ENCODE measurements around the gene RAB27A. TPM values are rescaled to one million over a fixed set of nuclear protein-coding genes. Genes with fewer than 3 reads are reported as not detected.
"Not testable (repeated sequence)": the region's sequence is repeated elsewhere in the genome, so short reads cannot be mapped to it uniquely, and the experiment has no call there.

Gene RAB27A
- total RNA-seq, 1 experiment from 2014 or later, result 13.0 TPM

DNA sequence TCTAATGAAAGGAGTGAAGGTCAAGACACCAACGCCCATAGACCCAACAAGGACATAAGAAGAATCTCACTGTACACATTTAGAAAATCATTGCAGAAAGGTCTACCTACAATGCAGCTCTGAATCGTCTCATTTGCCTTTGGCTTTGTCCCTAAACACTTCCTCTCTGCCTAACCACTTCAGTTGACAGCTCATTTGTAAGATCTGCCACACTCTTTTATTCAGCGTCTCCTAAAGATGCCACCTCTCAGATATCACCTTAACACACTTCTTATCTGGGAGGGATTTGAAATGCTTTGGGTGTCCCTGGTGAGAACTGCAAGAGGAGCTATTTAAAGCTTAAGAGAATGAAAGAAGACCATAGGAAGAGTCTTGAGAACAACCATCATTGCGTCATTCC lies 38.7 kb downstream of the RAB27A start:
- H3K4me1 ChIP-seq (replicated peaks), result peaks cover 16% of the 10 kb centered on the region
- H3K4me3 ChIP-seq, result no peak overlapping the region
- DNase-seq (ENCODE audit: low read depth in 1 of 2, low spot score in 2 of 2), result no peak
- no peaks in the 10 kb centered on the region for H3K9me3 ChIP-seq (replicated peaks)
- H3K36me3 ChIP-seq, result no peaks in the 10 kb centered on the region; the same call in 1 of the 2 replicates
- no peak overlapping the region for H3K27ac ChIP-seq
- no peaks in the 10 kb centered on the region for H3K27me3 ChIP-seq (replicated peaks)

DNA sequence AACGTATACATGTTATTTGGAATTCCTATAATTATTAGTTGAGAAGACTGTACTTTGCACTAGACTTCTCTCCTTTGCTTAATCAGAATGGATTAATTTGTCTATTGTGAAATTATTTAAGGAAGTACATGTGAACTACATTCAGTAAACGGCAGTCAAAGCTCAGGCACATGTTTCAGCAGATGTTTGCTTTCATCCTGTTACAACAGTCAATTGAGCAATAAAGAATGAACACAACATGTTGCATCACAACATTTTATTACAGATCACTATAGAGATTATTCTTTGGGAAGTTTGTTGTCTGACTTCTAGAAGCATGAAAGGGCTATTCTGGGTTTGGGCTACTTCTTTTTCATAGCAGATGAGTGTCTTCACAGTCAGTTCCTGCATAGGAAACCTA lies 39.2 kb downstream of the RAB27A start:
- Histone ChIP-seq H3K9me3 (replicated peaks) (no peaks in the 10 kb centered on the region), H3K4me3 (no peak overlapping the region), H3K27me3 (replicated peaks) (no peaks in the 10 kb centered on the region), H3K36me3 (no peaks in the 10 kb centered on the region; the same call in 1 of the 2 replicates), H3K4me1 (replicated peaks) (peaks cover 16% of the 10 kb centered on the region), H3K27ac (no peak overlapping the region)
- no peak for DNase-seq (ENCODE audit: low read depth in 1 of 2, low spot score in 2 of 2)

- not testable (repeated sequence) for H3K4me3 ChIP-seq; H3K27ac ChIP-seq; H3K9me3 ChIP-seq (replicated peaks); H3K36me3 ChIP-seq; DNase-seq (ENCODE audit: low read depth in 1 of 2, low spot score in 2 of 2); H3K27me3 ChIP-seq (replicated peaks)
- H3K4me1 ChIP-seq (replicated peaks), result peaks cover 15% of the 10 kb centered on the region
These were observed 39.7 kb downstream of the RAB27A start for GRCh38 chr15:55249885-55250284.

DNA sequence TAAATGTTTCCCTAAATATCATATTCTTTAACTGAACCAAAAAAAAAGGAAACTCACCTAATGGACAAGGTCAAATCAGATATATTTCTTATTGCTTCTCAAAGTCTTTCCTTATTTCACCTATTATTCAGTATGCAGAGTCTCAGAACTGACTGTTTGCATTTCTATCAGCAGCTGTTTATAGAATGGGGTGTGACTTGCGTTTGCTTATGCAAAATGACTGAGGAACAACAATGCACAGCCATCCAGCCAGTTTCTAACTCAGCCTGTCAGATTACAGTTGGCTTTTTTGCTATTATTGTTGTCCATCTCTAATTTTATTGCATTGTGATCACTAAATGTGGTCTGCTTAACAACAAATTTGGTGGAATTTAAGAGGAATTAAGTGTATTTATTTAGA lies 40.7 kb downstream of the RAB27A start:
- Histone ChIP-seq H3K27ac (no peak overlapping the region), H3K27me3 (replicated peaks) (no peaks in the 10 kb centered on the region), H3K9me3 (replicated peaks) (no peaks in the 10 kb centered on the region), H3K4me1 (replicated peaks) (peaks cover 11% of the 10 kb centered on the region), H3K36me3 (no peaks in the 10 kb centered on the region; the same call in 1 of the 2 replicates), H3K4me3 (no peak overlapping the region)
- no peak for DNase-seq (ENCODE audit: low read depth in 1 of 2, low spot score in 2 of 2)

DNA sequence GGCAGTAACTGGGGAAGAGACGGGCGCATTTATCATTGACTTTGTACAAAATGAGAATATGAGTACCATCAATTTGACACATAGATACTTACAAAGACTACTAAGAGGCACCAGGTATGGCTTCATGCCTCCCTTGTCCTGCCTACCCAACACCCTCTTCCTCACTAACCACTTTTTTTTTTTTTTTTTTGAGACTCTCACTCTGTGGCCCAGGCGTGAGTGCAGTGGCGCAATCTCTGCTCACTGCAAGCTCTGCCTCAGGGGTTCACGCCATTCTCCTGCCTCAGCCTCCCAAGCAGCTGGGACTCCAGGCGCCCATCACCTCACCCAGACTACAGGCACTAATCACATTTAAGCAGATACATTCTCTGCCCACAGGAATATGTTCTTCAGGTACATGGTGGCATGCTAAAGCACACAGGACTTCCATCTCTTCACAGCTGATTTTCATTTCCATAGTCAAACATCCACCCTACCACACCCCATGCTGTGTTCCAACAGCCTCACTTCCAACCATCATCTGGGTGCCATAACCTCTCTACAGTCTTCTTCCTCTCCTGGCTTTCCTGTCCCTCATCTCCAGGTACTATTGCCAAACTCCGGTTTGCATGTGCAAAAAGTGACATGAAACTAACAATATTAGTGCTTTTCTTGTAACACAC lies 41.7 kb downstream of the RAB27A start:
- DNase-seq (ENCODE audit: low read depth in 1 of 2, low spot score in 2 of 2), result no peak
- H3K27ac ChIP-seq, result no peak overlapping the region
- H3K36me3 ChIP-seq, result no peaks in the 10 kb centered on the region; the same call in 1 of the 2 replicates
- no peak overlapping the region for H3K4me3 ChIP-seq
- no peaks in the 10 kb centered on the region for H3K9me3 ChIP-seq (replicated peaks)
- no peaks in the 10 kb centered on the region for H3K27me3 ChIP-seq (replicated peaks)
- H3K4me1 ChIP-seq (replicated peaks), result peaks cover 1% of the 10 kb centered on the region

DNA sequence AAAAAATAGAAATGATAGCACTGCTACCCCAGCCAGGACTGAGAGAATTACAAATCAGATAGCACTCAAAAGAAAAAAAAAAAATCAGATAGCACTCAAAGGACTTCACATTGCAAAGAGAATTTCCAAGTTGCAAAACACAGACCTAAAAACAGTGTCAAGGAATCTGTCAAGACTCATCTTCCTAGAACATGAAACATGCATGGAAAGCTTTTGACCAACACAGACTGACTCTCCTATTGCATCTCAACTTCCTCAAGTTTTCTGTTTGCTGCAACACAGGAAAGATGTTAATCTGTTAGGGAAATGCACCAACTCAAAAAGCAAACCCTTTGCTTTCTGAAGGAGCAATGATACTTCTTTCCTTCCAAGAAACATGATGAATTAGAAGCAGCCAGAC lies 42.3 kb downstream of the RAB27A start:
- no peak overlapping the region for H3K27ac ChIP-seq
- DNase-seq (ENCODE audit: low read depth in 1 of 2, low spot score in 2 of 2), result no peak

DNA sequence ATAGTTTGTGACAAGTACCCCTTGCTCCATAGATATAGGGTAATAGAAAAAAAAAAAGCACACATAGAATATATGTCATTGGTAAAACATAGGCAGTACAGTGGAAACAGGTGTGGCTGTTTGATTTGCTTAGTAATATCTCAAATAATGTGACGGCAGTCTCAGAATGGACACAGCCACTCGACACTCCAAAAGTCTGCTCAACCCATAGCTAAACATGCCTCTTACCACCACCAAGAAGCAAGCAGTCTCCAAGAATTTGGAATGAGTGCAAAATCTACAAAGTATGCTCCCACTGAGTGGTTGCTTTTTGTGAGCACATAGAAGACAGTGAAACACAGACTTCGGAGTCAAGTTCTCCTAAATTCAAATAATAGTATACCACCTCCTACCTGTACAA lies 43.0 kb downstream of the RAB27A start:
- DNase-seq (ENCODE audit: low read depth in 1 of 2, low spot score in 2 of 2), result no peak
- H3K27me3 ChIP-seq (replicated peaks), result no peaks in the 10 kb centered on the region
- H3K9me3 ChIP-seq (replicated peaks), result no peaks in the 10 kb centered on the region
- no peak overlapping the region for H3K27ac ChIP-seq
- H3K4me3 ChIP-seq, result no peak overlapping the region
- no peaks in the 10 kb centered on the region; the same call in 1 of the 2 replicates for H3K36me3 ChIP-seq
- H3K4me1 ChIP-seq (replicated peaks), result no peaks in the 10 kb centered on the region

More for the DNA sequence above, 42.3 kb downstream of the RAB27A start:
- H3K4me3 ChIP-seq, result no peak overlapping the region
- no peaks in the 10 kb centered on the region for H3K4me1 ChIP-seq (replicated peaks)
- H3K9me3 ChIP-seq (replicated peaks), result no peaks in the 10 kb centered on the region
- H3K36me3 ChIP-seq, result no peaks in the 10 kb centered on the region; the same call in 1 of the 2 replicates
- H3K27me3 ChIP-seq (replicated peaks), result no peaks in the 10 kb centered on the region

DNA sequence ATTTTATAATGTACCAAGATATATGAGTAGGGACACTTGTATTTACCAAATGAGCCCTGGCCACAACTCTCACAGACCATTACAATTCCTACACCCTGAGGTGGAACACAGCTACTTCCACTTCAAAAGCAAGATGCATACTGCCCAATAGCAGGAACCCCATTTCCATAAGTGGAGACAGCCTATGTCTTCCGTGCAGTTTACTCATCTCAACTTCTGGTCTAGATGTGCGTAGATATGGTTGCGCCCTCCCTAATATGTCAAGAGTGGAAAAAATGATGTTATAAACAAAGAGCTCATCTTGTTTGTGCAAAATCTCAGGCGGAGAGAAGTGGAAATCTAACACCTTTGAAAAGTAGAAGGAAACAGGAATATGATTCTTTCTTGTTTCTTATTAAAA lies 44.6 kb downstream of the RAB27A start:
- DNase-seq (ENCODE audit: low read depth in 1 of 2, low spot score in 2 of 2), result no peak
- no peak overlapping the region for H3K27ac ChIP-seq
- H3K4me3 ChIP-seq, result no peak overlapping the region
- no peaks in the 10 kb centered on the region for H3K36me3 ChIP-seq
- H3K27me3 ChIP-seq (replicated peaks), result no peaks in the 10 kb centered on the region
- no peaks in the 10 kb centered on the region for H3K4me1 ChIP-seq (replicated peaks)
- no peaks in the 10 kb centered on the region for H3K9me3 ChIP-seq (replicated peaks)

DNA sequence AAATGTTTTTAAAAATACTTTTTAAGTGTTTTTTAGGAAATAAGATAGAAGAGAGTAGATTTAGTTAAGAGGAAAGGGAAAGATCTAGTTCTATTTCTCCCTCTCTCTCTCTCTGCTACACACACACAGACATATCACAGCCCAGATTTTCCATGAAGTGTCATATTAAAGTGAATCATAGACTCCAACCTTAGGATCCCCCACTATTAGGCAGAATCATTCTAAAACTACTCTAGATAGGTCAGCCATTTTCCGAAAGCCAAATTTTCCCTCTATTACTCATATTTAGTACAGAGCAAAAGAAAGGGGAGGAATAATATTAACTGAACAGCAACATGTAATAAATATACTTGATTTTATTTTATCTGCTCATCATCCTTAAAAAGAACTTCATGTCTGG lies 47.7 kb downstream of the RAB27A start:
- no peak for DNase-seq (ENCODE audit: low read depth in 1 of 2, low spot score in 2 of 2)
- Histone ChIP-seq H3K9me3 (replicated peaks) (no peaks in the 10 kb centered on the region), H3K4me3 (no peak overlapping the region), H3K36me3 (no peaks in the 10 kb centered on the region), H3K4me1 (replicated peaks) (no peaks in the 10 kb centered on the region), H3K27me3 (replicated peaks) (no peaks in the 10 kb centered on the region), H3K27ac (no peak overlapping the region)

DNA sequence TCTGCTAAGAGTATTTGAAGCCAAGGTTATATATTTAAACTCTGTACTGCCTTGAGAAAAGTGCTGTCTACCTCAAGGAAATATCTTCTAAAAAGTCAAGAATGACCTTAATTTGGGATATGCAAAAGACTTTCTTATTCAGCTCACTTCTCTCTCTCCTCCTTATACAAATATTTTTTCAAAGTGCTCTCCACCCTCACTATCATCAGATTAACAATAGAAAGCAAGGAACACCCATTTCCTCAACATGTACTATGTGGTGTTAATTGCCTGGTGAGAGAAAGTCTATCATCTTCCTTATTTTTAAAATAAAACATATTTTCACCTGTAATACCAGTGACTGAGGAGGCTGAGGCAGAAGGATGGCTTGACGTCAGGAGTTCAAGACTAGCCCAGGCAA lies 48.4 kb downstream of the RAB27A start:
- Histone ChIP-seq H3K27ac (no peak overlapping the region), H3K9me3 (replicated peaks) (no peaks in the 10 kb centered on the region), H3K4me1 (replicated peaks) (no peaks in the 10 kb centered on the region), H3K4me3 (no peak overlapping the region), H3K27me3 (replicated peaks) (no peaks in the 10 kb centered on the region), H3K36me3 (no peaks in the 10 kb centered on the region)
- no peak for DNase-seq (ENCODE audit: low read depth in 1 of 2, low spot score in 2 of 2)

GRCh38 chr15:55240125-55240760 lies 49.4 kb downstream of the RAB27A start:
- Histone ChIP-seq H3K4me3 (no peak overlapping the region), H3K4me1 (replicated peaks) (no peaks in the 10 kb centered on the region)

DNA sequence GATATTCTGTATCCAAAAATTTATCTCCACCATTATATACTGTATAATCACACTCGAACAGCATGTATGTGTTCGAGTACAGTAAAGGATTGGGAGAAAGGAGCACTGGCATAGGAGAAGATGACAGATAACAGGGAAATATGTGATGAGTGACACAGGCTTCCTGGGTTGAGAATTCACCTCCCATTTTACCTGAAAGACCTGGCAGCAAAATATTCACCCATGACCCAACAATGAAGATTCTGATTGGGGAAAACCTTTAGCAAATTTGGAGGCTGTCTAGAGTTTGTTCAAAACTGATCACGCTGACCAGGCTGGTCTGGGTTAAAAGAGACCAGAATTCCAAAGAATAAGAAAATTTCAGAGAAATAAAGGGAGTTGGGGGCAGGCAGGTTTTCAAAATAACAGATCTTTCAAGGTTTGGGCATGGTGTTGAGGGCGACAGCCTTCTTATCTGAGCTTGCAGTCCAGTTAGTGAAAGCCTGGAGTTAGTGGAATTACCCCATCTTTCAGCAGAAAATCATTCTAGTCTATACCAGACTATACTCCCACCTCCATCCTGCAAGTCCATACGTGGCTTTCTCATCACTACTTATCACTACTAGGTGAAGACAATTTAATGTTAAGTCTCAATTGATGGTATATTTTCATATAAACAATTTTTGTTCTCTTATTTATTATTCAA lies 50.0 kb downstream of the RAB27A start:
- Histone ChIP-seq H3K27ac (no peak overlapping the region), H3K36me3 (peaks cover 2% of the 10 kb centered on the region; the same call in 1 of the 2 replicates), H3K9me3 (replicated peaks) (no peaks in the 10 kb centered on the region), H3K27me3 (replicated peaks) (no peaks in the 10 kb centered on the region), H3K4me1 (replicated peaks) (no peaks in the 10 kb centered on the region), H3K4me3 (no peak overlapping the region)
- DNase-seq (ENCODE audit: low read depth in 1 of 2, low spot score in 2 of 2), result no peak

More at GRCh38 chr15:55240125-55240760, 49.4 kb downstream of the RAB27A start:
- H3K27ac ChIP-seq, result no peak overlapping the region
- no peaks in the 10 kb centered on the region for H3K36me3 ChIP-seq
- no peaks in the 10 kb centered on the region for H3K9me3 ChIP-seq (replicated peaks)
- H3K27me3 ChIP-seq (replicated peaks), result no peaks in the 10 kb centered on the region
- DNase-seq (ENCODE audit: low read depth in 1 of 2, low spot score in 2 of 2), result no peak

GRCh38 chr15:55238877-55239276 lies 50.7 kb downstream of the RAB27A start:
- Histone ChIP-seq H3K27ac (no peak overlapping the region), H3K9me3 (replicated peaks) (no peaks in the 10 kb centered on the region), H3K27me3 (replicated peaks) (no peaks in the 10 kb centered on the region), H3K4me1 (replicated peaks) (no peaks in the 10 kb centered on the region), H3K4me3 (no peak overlapping the region), H3K36me3 (peaks cover 4% of the 10 kb centered on the region; the same call in 1 of the 2 replicates)
- DNase-seq (ENCODE audit: low read depth in 1 of 2, low spot score in 2 of 2), result no peak
